GM19099 (cell line): ENCODE results near the gene SLC25A5.
A peak's percentile ranks its signal among the peaks of the same experiment; 100 is the strongest.

Source experiments
- POLR2A ChIP-seq: IDR thresholded peaks from 3 replicates; pipeline ENCODE4 v1.6.1; 2011; ENCODE audit warnings: low read depth; ENCODE audit not compliant: insufficient read length; ENCODE audit errors: extremely low read depth

The SLC25A5 gene

GRCh38 chrX:119467842-119468550 lies at the start of gene SLC25A5:
Gene SLC25A5 (plus strand): TSS chrX:119468444. CDS start chrX:119468516, 72 bp downstream.
- TF ChIP-seq POLR2A = peak; percentile 93

GRCh38 chrX:119419146-119419545 lies 49.1 kb upstream of the SLC25A5 start:
- no peak for TF ChIP-seq POLR2A

GRCh38 chrX:119419898-119420297 lies 48.3 kb upstream of the SLC25A5 start:
- TF ChIP-seq POLR2A = no peak

- no peak for TF ChIP-seq POLR2A
Observed at GRCh38 chrX:119421016-119421705, 47.1 kb upstream of the SLC25A5 start.

GRCh38 chrX:119423631-119424030 lies 44.6 kb upstream of the SLC25A5 start:
- peak; percentile 57 for TF ChIP-seq POLR2A

GRCh38 chrX:119424999-119425398 lies 43.2 kb upstream of the SLC25A5 start:
- no peak for TF ChIP-seq POLR2A

GRCh38 chrX:119427024-119427794 lies 41.0 kb upstream of the SLC25A5 start:
- TF ChIP-seq POLR2A = no peak

GRCh38 chrX:119427795-119428185 lies 40.5 kb upstream of the SLC25A5 start:
- TF ChIP-seq POLR2A = no peak

- TF ChIP-seq POLR2A = no peak
Observed at GRCh38 chrX:119429471-119429870, 38.8 kb upstream of the SLC25A5 start.

- TF ChIP-seq POLR2A = no peak
Observed at GRCh38 chrX:119442286-119442685, 26.0 kb upstream of the SLC25A5 start.

- TF ChIP-seq POLR2A = no peak
Observed at GRCh38 chrX:119453202-119453601, 15.0 kb upstream of the SLC25A5 start.

GRCh38 chrX:119455264-119455663 lies 13.0 kb upstream of the SLC25A5 start:
- TF ChIP-seq POLR2A = no peak

- TF ChIP-seq POLR2A = no peak
Observed at GRCh38 chrX:119459181-119459580, 9.1 kb upstream of the SLC25A5 start.

GRCh38 chrX:119465555-119465954 lies 2.7 kb upstream of the SLC25A5 start:
- TF ChIP-seq POLR2A = no peak

GRCh38 chrX:119466970-119467369 lies 1.3 kb upstream of the SLC25A5 start:
- TF ChIP-seq POLR2A = no peak

- no peak for TF ChIP-seq POLR2A
Observed at GRCh38 chrX:119467433-119467832, 811 bp upstream of the SLC25A5 start.
